HG02973 (cell line): ENCODE measurements around the gene TSPAN5.
"Not testable (repeated sequence)": the region's sequence is repeated elsewhere in the genome, so short reads cannot be mapped to it uniquely, and the experiment has no call there.

Experiments used
- ATAC-seq: cut with Tn5 transposase; IDR thresholded peaks from one replicate; pipeline ENCODE4 v1.9.1; 2021; ENCODE audit warnings: moderate library complexity; ENCODE audit not compliant: unreplicated experiment

TSPAN5 gene

GRCh38 chr4:98558471-98559169 lies 99.8 kb downstream of the TSPAN5 start:
- no peak for ATAC-seq

- ATAC-seq: no peak
These were observed 101.1 kb downstream of the TSPAN5 start for GRCh38 chr4:98557194-98557892.

GRCh38 chr4:98556451-98556850 lies 102.0 kb downstream of the TSPAN5 start:
- ATAC-seq: no peak

- no peak for ATAC-seq
These were observed 102.5 kb downstream of the TSPAN5 start for GRCh38 chr4:98555798-98556445.

GRCh38 chr4:98546910-98547594 lies 111.4 kb downstream of the TSPAN5 start:
- ATAC-seq: no peak

GRCh38 chr4:98544818-98545414 lies 113.5 kb downstream of the TSPAN5 start:
- no peak for ATAC-seq

- ATAC-seq: no peak
These were observed 114.1 kb downstream of the TSPAN5 start for GRCh38 chr4:98544141-98544817.

- no peak for ATAC-seq
These were observed 116.4 kb downstream of the TSPAN5 start for GRCh38 chr4:98542011-98542410.

- ATAC-seq: no peak
These were observed 117.6 kb downstream of the TSPAN5 start for GRCh38 chr4:98540803-98541202.

GRCh38 chr4:98539741-98540140 lies 118.7 kb downstream of the TSPAN5 start:
- no peak for ATAC-seq

GRCh38 chr4:98539299-98539698 lies 119.1 kb downstream of the TSPAN5 start:
- ATAC-seq: no peak

GRCh38 chr4:98536631-98537030 lies 121.8 kb downstream of the TSPAN5 start:
- no peak for ATAC-seq

- not testable (repeated sequence) for ATAC-seq
These were observed 124.3 kb downstream of the TSPAN5 start for GRCh38 chr4:98534146-98534545.

GRCh38 chr4:98530572-98530971 lies 127.8 kb downstream of the TSPAN5 start:
- ATAC-seq: no peak

GRCh38 chr4:98529970-98530569 lies 128.3 kb downstream of the TSPAN5 start:
- ATAC-seq: no peak

GRCh38 chr4:98528882-98529281 lies 129.5 kb downstream of the TSPAN5 start:
- ATAC-seq: no peak

GRCh38 chr4:98527534-98528269 lies 130.7 kb downstream of the TSPAN5 start:
- no peak for ATAC-seq

- ATAC-seq: no peak
These were observed 134.2 kb downstream of the TSPAN5 start for GRCh38 chr4:98524230-98524629.

GRCh38 chr4:98522636-98523395 lies 135.6 kb downstream of the TSPAN5 start:
- no peak for ATAC-seq
